Activated CD8-positive, alpha-beta memory T cell treated with anti-CD3 and anti-CD28 coated beads, Interleukin-2, amount 50 U/mL, for 24 hours (primary cell): Measurements from ENCODE around the gene LMF2.

Experiments used
- DNase-seq: peaks from one replicate; pipeline ENCODE4 v3.0.0-alpha.2; 2020; ENCODE audit errors: extremely low read depth

The LMF2 gene

GRCh38 chr22:50482107-50483074 is 25.1 kb downstream of the LMF2 start:
- DNase-seq = no peak

- DNase-seq = no peak
Observed at GRCh38 chr22:50481440-50482106, 25.9 kb downstream of the LMF2 start, which contains the start of gene ADM2. ADM2 (plus strand) TSS chr22:50481543; CDS start chr22:50481848, 305 bp downstream.

- DNase-seq = no peak
Observed at GRCh38 chr22:50481045-50481439, 26.5 kb downstream of the LMF2 start.

GRCh38 chr22:50479721-50480120 is 27.8 kb downstream of the LMF2 start:
- DNase-seq = no peak

GRCh38 chr22:50477923-50478322 is 29.6 kb downstream of the LMF2 start:
- no peak for DNase-seq

- no peak for DNase-seq
Observed at GRCh38 chr22:50476868-50477267, 30.6 kb downstream of the LMF2 start.

- no peak for DNase-seq
Observed at GRCh38 chr22:50475652-50476002, 31.9 kb downstream of the LMF2 start.

- peak; percentile 69 for DNase-seq
Observed at GRCh38 chr22:50474710-50475651, 32.5 kb downstream of the LMF2 start, which contains the start of gene SBF1. SBF1 (minus strand) TSS chr22:50475035; CDS start chr22:50474840, 195 bp downstream.

- DNase-seq = no peak
Observed at GRCh38 chr22:50473855-50474671, 33.4 kb downstream of the LMF2 start.

GRCh38 chr22:50473088-50473487 is 34.4 kb downstream of the LMF2 start:
- DNase-seq = no peak

- no peak for DNase-seq
Observed at GRCh38 chr22:50471962-50472361, 35.5 kb downstream of the LMF2 start.

- DNase-seq = no peak
Observed at GRCh38 chr22:50471197-50471847, 36.2 kb downstream of the LMF2 start.

- no peak for DNase-seq
Observed at GRCh38 chr22:50470491-50470890, 37.0 kb downstream of the LMF2 start.

- DNase-seq = peak; percentile 88
Observed at GRCh38 chr22:50469377-50470305, 37.9 kb downstream of the LMF2 start.

GRCh38 chr22:50468626-50469025 is 38.9 kb downstream of the LMF2 start:
- no peak for DNase-seq

- no peak for DNase-seq
Observed at GRCh38 chr22:50467773-50468440, 39.6 kb downstream of the LMF2 start.

GRCh38 chr22:50467341-50467740 is 40.2 kb downstream of the LMF2 start:
- no peak for DNase-seq

GRCh38 chr22:50465066-50465930 is 42.2 kb downstream of the LMF2 start:
- no peak for DNase-seq
